A673 (cell line): ENCODE data around the gene FCN2.

Experiments
- CTCF ChIP-seq: fragments of 300-800, 200-600 bp; sonication (generic); conservative IDR thresholded peaks from 2 replicates; pipeline ENCODE4 v1.5.1; 2017; ENCODE audit warnings: low read depth, mild to moderate bottlenecking, antibody characterized with exemption, low read length, moderate library complexity, mixed read lengths
- EZH2 ChIP-seq: fragments of 200-600 bp; sonication (generic); IDR thresholded peaks from 2 replicates; pipeline ENCODE4 v1.6.1; 2017; ENCODE audit warnings: borderline replicate concordance, low read depth, mild to moderate bottlenecking, mixed read lengths, antibody characterized with exemption, low read length; ENCODE audit not compliant: poor library complexity, severe bottlenecking

- TF ChIP-seq CTCF = no peak
- no peak for TF ChIP-seq EZH2
Observed at GRCh38 chr9:134889386-134890154, 9.0 kb downstream of the FCN2 start.
